H1 (cell line): ENCODE data around the gene COPG1. TPM values are rescaled to one million over a fixed set of nuclear protein-coding genes. Genes with fewer than 3 reads are reported as not detected.

ENCODE experiments used
- CTCF ChIA-PET: fragments of 300-600 bp; sonication (Branson Sonifier 250); formaldehyde crosslinking; loops from one replicate; lab custom pipeline; 2021; ENCODE audit not compliant: partially characterized antibody; lab: Charles Lee
- POLR2A ChIA-PET: fragments of 300-600 bp; sonication (Branson Sonifier 250); formaldehyde crosslinking; loops from one replicate; lab custom pipeline; 2021; ENCODE audit warnings: inconsistent platforms; ENCODE audit not compliant: partially characterized antibody; lab: Charles Lee
- DNase-seq, 2 experiments: peaks; one replicate each; pipeline versions ENCODE4 v3.0.0 to v3.0.0-alpha.2; 2010 to 2022; ENCODE audit warnings: low spot score in 2 of 2, low read depth in 1 of 2, mixed read lengths in 1 of 2
- FAIRE-seq: peaks from 2 replicates; lab custom pipeline; 2011; peaks lifted over from hg19 to GRCh38; lab: Jason Lieb, UNC
- H2AFZ ChIP-seq: 2 replicates; pipeline ENCODE4 v1.8.1; 2012; ENCODE audit warnings: low read length, inconsistent platforms
- H2AK5ac ChIP-seq: 2 replicates; pipeline ENCODE4 v1.6.1; 2013; ENCODE audit warnings: low read depth, low read length
- H2BK120ac ChIP-seq: replicated peaks from 2 replicates; pipeline ENCODE3; 2013; ENCODE audit warnings: low read depth, low read length, inconsistent platforms
- H2BK12ac ChIP-seq: 2 replicates; pipeline ENCODE4 v1.6.1; 2013; ENCODE audit warnings: low read depth, low read length
- H2BK15ac ChIP-seq: 2 replicates; pipeline ENCODE4 v1.6.1; 2013; ENCODE audit warnings: low read length
- H2BK20ac ChIP-seq: 2 replicates; pipeline ENCODE4 v1.6.1; 2013; ENCODE audit warnings: low read length
- H2BK5ac ChIP-seq: 2 replicates; pipeline ENCODE4 v1.6.1; 2013; ENCODE audit warnings: low read depth, low read length
- H3K14ac ChIP-seq: 2 replicates; pipeline ENCODE4 v1.6.1; 2013; ENCODE audit warnings: inconsistent platforms; ENCODE audit not compliant: insufficient read length
- H3K18ac ChIP-seq: 2 replicates; pipeline ENCODE4 v1.6.1; 2013; ENCODE audit warnings: low read length; ENCODE audit errors: extremely low read depth
- H3K23ac ChIP-seq: 2 replicates; pipeline ENCODE4 v1.6.1; 2013; ENCODE audit warnings: inconsistent platforms; ENCODE audit not compliant: insufficient read length
- H3K23me2 ChIP-seq: 2 replicates; pipeline ENCODE4 v1.6.1; 2013; ENCODE audit warnings: low read depth, low read length
- H3K27ac ChIP-seq: 2 replicates; pipeline ENCODE4 v1.6.1; 2011; ENCODE audit warnings: low read depth, low read length, inconsistent platforms
- H3K27me3 ChIP-seq, 4 experiments: replicated peaks in 1 of 4; 1 replicate in 1 of 4; 2 replicates in 3 of 4; pipeline versions ENCODE4 v1.6.1 to v1.8.1; 2011 to 2013; ENCODE audit warnings: low read length in 3 of 4, mild to moderate bottlenecking in 3 of 4, inconsistent platforms in 2 of 4, mixed read lengths in 2 of 4, moderate library complexity in 1 of 4; ENCODE audit not compliant: control insufficient read depth in 3 of 4, insufficient read depth in 3 of 4; ENCODE audit errors: extremely low read depth in 1 of 4
- H3K36me3 ChIP-seq, 4 experiments: 2 replicates each; pipeline versions ENCODE4 v1.6.1 to v1.8.1; 2011 to 2013; ENCODE audit warnings: mild to moderate bottlenecking in 4 of 4, low read length in 3 of 4, moderate library complexity in 2 of 4, control low read depth in 1 of 4, inconsistent platforms in 1 of 4; ENCODE audit not compliant: insufficient read depth in 4 of 4, control insufficient read depth in 2 of 4
- H3K4ac ChIP-seq: replicated peaks from 2 replicates; pipeline ENCODE3; 2013; ENCODE audit warnings: low read length, low read depth, mixed read lengths, inconsistent platforms; ENCODE audit not compliant: insufficient read length
- H3K4me1 ChIP-seq, 4 experiments: replicated peaks in 1 of 4; 1 replicate in 1 of 4; 2 replicates in 3 of 4; pipeline versions ENCODE4 v1.6.1 to v1.8.1; 2011 to 2013; ENCODE audit warnings: low read length in 3 of 4, inconsistent platforms in 2 of 4, mixed read lengths in 1 of 4; ENCODE audit not compliant: insufficient read depth in 4 of 4, control insufficient read depth in 3 of 4
- H3K4me2 ChIP-seq, 2 experiments: 2 replicates each; pipeline versions ENCODE4 v1.6.1 to v1.8.1; 2011 to 2013; ENCODE audit warnings: low read depth in 2 of 2, low read length in 2 of 2, control low read depth in 1 of 2, inconsistent platforms in 1 of 2, mild to moderate bottlenecking in 1 of 2; ENCODE audit not compliant: insufficient read depth in 1 of 2
- H3K4me3 ChIP-seq, 4 experiments: fragments of 200-600, 300-600 bp in 1 of 4; sonication (generic), shearing (Covaris generic), sonication (Bioruptor Twin) in 1 of 4; 2 replicates each; pipeline versions ENCODE4 v1.5.1 to v1.8.1; 2011 to 2016; ENCODE audit warnings: low read length in 4 of 4, low read depth in 3 of 4, control low read depth in 2 of 4, inconsistent platforms in 2 of 4, mild to moderate bottlenecking in 2 of 4, mixed read lengths in 1 of 4, moderate library complexity in 1 of 4; ENCODE audit not compliant: insufficient read depth in 2 of 4; ENCODE audit errors: extremely low read depth in 1 of 4
- H3K56ac ChIP-seq: replicated peaks from 2 replicates; pipeline ENCODE3; 2013; ENCODE audit warnings: low read depth, mild to moderate bottlenecking, mixed read lengths, low read length, inconsistent platforms; ENCODE audit not compliant: insufficient read length
- H3K79me1 ChIP-seq: 2 replicates; pipeline ENCODE4 v1.6.1; 2013; ENCODE audit warnings: low read depth, low read length, control low read depth
- H3K79me2 ChIP-seq, 2 experiments: 2 replicates each; pipeline versions ENCODE4 v1.6.1 to v1.8.1; 2012 to 2013; ENCODE audit warnings: low read length in 2 of 2, mild to moderate bottlenecking in 2 of 2, inconsistent platforms in 1 of 2; ENCODE audit not compliant: insufficient read depth in 2 of 2, control insufficient read depth in 1 of 2
- H3K9ac ChIP-seq, 4 experiments: replicated peaks in 1 of 4; 1 replicate in 1 of 4; 2 replicates in 3 of 4; pipeline versions ENCODE4 v1.6.1 to v1.8.1; 2011 to 2013; ENCODE audit warnings: low read depth in 3 of 4, low read length in 3 of 4, control low read depth in 2 of 4, mild to moderate bottlenecking in 2 of 4, moderate library complexity in 2 of 4, inconsistent platforms in 1 of 4; ENCODE audit errors: extremely low read depth in 1 of 4
- H3K9me3 ChIP-seq, 2 experiments: 2 replicates each; pipeline versions ENCODE4 v1.6.1 to v1.8.1; 2012 to 2013; ENCODE audit warnings: mild to moderate bottlenecking in 2 of 2, moderate library complexity in 2 of 2, control low read depth in 1 of 2, inconsistent platforms in 1 of 2, low read depth in 1 of 2, low read length in 1 of 2, mixed read lengths in 1 of 2; ENCODE audit not compliant: insufficient read depth in 2 of 2
- H4K20me1 ChIP-seq, 2 experiments: replicated peaks in 1 of 2; 2 replicates each; pipeline versions ENCODE3 to v1.8.1; 2011 to 2013; ENCODE audit warnings: inconsistent platforms in 2 of 2, low read length in 2 of 2, mild to moderate bottlenecking in 1 of 2; ENCODE audit not compliant: insufficient read depth in 2 of 2, control insufficient read depth in 1 of 2
- H4K5ac ChIP-seq: 2 replicates; pipeline ENCODE4 v1.6.1; 2013; ENCODE audit warnings: low read length, low read depth, mixed read lengths, inconsistent platforms; ENCODE audit not compliant: insufficient read length
- H4K8ac ChIP-seq: 2 replicates; pipeline ENCODE4 v1.8.0; 2013; ENCODE audit warnings: mild to moderate bottlenecking, moderate library complexity, low read length, inconsistent platforms; ENCODE audit not compliant: insufficient read depth; ENCODE audit errors: extremely low read depth
- H4K91ac ChIP-seq: replicated peaks from 2 replicates; pipeline ENCODE3; 2013; ENCODE audit warnings: low read length, mixed read lengths, inconsistent platforms; ENCODE audit not compliant: insufficient read length
- CEBPB ChIP-seq: IDR thresholded peaks from 2 replicates; pipeline ENCODE4 v1.6.1; 2012; ENCODE audit warnings: low read depth, low read length
- CREB1 ChIP-seq: IDR thresholded peaks from 2 replicates; pipeline ENCODE4 v1.6.1; 2012; ENCODE audit warnings: inconsistent platforms
- KDM4A ChIP-seq: IDR thresholded peaks from one replicate; pipeline ENCODE4 v1.7.1; 2012; ENCODE audit warnings: low read depth, mild to moderate bottlenecking, moderate library complexity, low read length, inconsistent platforms; ENCODE audit not compliant: severe bottlenecking
- MAFK ChIP-seq: IDR thresholded peaks from 2 replicates; pipeline ENCODE4 v1.6.1; 2012; ENCODE audit warnings: low read depth, mild to moderate bottlenecking, improper control_type of control experiment, low read length
- NANOG ChIP-seq: IDR thresholded peaks from 2 replicates; pipeline ENCODE4 v1.6.1; 2011; ENCODE audit warnings: low read length, low read depth, mild to moderate bottlenecking, inconsistent platforms; ENCODE audit not compliant: insufficient read depth, poor library complexity, severe bottlenecking
- PHF8 ChIP-seq: fragments of 200-600 bp; sonication (generic); conservative IDR thresholded peaks from 2 replicates; pipeline ENCODE4 v1.7.1; 2012; ENCODE audit warnings: low read depth, mild to moderate bottlenecking, inconsistent platforms, low read length, moderate library complexity
- SP4 ChIP-seq: IDR thresholded peaks from 2 replicates; pipeline ENCODE4 v1.6.1; 2012; ENCODE audit warnings: low read length, inconsistent platforms
- WGBS, 2 experiments: shearing (Covaris generic) in 1 of 2; methylation state at CpG; one replicate each; pipeline versions ENCODE4 v1.1.6 to v1.1.7; 2013 to 2015; ENCODE audit warnings: low lambda C conversion rate in 2 of 2, mixed read lengths in 2 of 2, inconsistent platforms in 1 of 2, low coverage in 1 of 2, missing lambda C conversion rate in 1 of 2; ENCODE audit not compliant: insufficient replicate concordance in 2 of 2, insufficient coverage in 1 of 2, insufficient read length in 1 of 2; ENCODE audit errors: extremely low coverage in 1 of 2, missing lambda C conversion rate in 1 of 2; 5-methylcytosine and 5-hydroxymethylcytosine counted together
- polyA plus RNA-seq, 7 experiments: library from polyadenylated mRNA; depleted of rRNA in 3 of 7; stranded (reverse) in 5 of 7; unstranded in 2 of 7; fragments of >200 nt in 5 of 7; fragments of 200-250 nt in 2 of 7; gene quantifications; 1 replicate in 5 of 7; 2 replicates in 1 of 7; 4 replicates in 1 of 7; pipeline versions ENCODE4 v1.2.1 to v1.2.3, GENCODE V29; 2011 to 2013; ENCODE audit warnings: missing spikeins in 2 of 7, mixed read lengths in 2 of 7
- total RNA-seq: library from RNA; stranded (reverse); fragmentation: NEBNext Ultra II Directional; extraction: Animal tissue kit (Norgen Biotek cat#: 25700); gene quantifications from 2 replicates; pipeline ENCODE4 v1.2.1, GENCODE V29; 2021
- TF ChIP-seq, protein P1 (sequence below), 3 experiments: IDR thresholded peaks; 1 replicate in 2 of 3; 2 replicates in 1 of 3; pipeline versions ENCODE4 v1.5.1 to v1.6.1; 2011; ENCODE audit warnings: low read length in 3 of 3, mild to moderate bottlenecking in 3 of 3, inconsistent platforms in 2 of 3, low read depth in 1 of 3, moderate library complexity in 1 of 3; ENCODE audit not compliant: insufficient read depth in 1 of 3; ENCODE audit errors: control extremely low read depth in 1 of 3

Gene COPG1
- total and polyA plus RNA-seq, 2 of the 8 experiments (the other 6 are each of a cell fraction or from before 2014, with no cell fraction given), result 52.7 to 106 TPM

DNA sequence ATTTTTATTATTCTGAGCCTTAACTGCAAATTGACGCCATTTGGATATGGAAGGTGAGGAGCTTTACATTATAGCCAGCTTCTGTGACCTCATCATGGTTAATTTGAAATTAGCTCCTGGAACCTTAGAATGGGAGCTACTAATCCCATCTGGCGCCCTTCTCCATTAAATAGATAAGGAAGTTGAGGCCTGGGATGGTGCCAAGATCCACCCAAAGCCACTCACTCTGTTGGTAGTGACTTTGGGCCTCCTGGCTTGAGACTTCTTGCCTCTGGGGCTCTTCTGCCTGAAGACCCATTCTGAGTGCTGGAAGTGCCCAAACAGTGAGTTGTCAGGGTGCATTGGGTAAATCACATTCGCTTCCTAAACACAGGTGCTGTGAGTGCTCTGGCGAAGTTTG is 17.2 kb downstream of the COPG1 start:
- Histone ChIP-seq H2BK15ac (no peak overlapping the region), H2BK12ac (no peak overlapping the region), H3K18ac (no peak overlapping the region), H2AK5ac (no peak overlapping the region), H4K20me1 (peaks cover 4 to 6% of the 10 kb centered on the region in 2 experiments), H3K4me2 (no peak overlapping the region), H3K9ac (no peak overlapping the region), H2AFZ (no peak overlapping the region), H3K14ac (no peak overlapping the region), H3K27ac (no peak overlapping the region), H3K4me1 (no peaks in the 10 kb centered on the region), H3K27me3 (no peaks in the 10 kb centered on the region), H2BK120ac (no peak overlapping the region), H3K79me2 (no peaks in the 10 kb centered on the region), H4K8ac (no peak overlapping the region), H3K23me2 (no peaks in the 10 kb centered on the region; the same call in 1 of the 2 replicates), H4K5ac (no peak overlapping the region), H2BK5ac (no peak overlapping the region), H3K56ac (no peak overlapping the region), H3K36me3 (peaks cover 32 to 87% (median 68%) of the 10 kb centered on the region in 4 experiments), H3K23ac (no peak overlapping the region), H3K4ac (no peak overlapping the region), H4K91ac (no peak overlapping the region), H3K79me1 (no peaks in the 10 kb centered on the region), H3K4me3 (no peak overlapping the region), H3K9me3 (no peaks in the 10 kb centered on the region), H2BK20ac (no peak overlapping the region)
- WGBS, 2 experiments, result 91% methylated on average over 4 of the region's 4 CpGs; no CpG with 5 or more reads in 1 of the 2 experiments
- CTCF ChIA-PET, result interaction anchor here (1.2 to 1.5 kb wide), 3 partner anchors 11 to 21 kb away, joined by 3 read pairs; no protein-coding TSS in a partner anchor
- DNase-seq, result no peak
- POLR2A ChIA-PET, result interaction anchor here (1.0 to 3.4 kb wide), 5 partner anchors 11 to 49 kb away, joined by 3 to 15 read pairs (median 6); partner anchors contain the start of gene COPG1
- FAIRE-seq, result no peak
- TF ChIP-seq PHF8 (no peak), CEBPB (no peak), CREB1 (no peak), SP4 (no peak), NANOG (no peak), KDM4A (no peak), MAFK (no peak)
- TF ChIP-seq, protein P1, sequence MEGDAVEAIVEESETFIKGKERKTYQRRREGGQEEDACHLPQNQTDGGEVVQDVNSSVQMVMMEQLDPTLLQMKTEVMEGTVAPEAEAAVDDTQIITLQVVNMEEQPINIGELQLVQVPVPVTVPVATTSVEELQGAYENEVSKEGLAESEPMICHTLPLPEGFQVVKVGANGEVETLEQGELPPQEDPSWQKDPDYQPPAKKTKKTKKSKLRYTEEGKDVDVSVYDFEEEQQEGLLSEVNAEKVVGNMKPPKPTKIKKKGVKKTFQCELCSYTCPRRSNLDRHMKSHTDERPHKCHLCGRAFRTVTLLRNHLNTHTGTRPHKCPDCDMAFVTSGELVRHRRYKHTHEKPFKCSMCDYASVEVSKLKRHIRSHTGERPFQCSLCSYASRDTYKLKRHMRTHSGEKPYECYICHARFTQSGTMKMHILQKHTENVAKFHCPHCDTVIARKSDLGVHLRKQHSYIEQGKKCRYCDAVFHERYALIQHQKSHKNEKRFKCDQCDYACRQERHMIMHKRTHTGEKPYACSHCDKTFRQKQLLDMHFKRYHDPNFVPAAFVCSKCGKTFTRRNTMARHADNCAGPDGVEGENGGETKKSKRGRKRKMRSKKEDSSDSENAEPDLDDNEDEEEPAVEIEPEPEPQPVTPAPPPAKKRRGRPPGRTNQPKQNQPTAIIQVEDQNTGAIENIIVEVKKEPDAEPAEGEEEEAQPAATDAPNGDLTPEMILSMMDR (IDR thresholded peaks at IDR 0.05; ENCODE audit: control extremely low read depth in 1 of 3, insufficient read depth in 1 of 3, low read depth in 1 of 3, low read length in 3 of 3), result no peak
